K562 (cell line): ENCODE results near the gene LLGL2. TPM values are rescaled to one million over a fixed set of nuclear protein-coding genes. Genes with fewer than 3 reads are reported as not detected.

Experiments
- ATAC-seq: fragments of 200-7000 bp; cut with Tn5 transposase; 3 replicates; pipeline ENCODE4 v1.9.1; 2020; ENCODE audit warnings: moderate library complexity
- BruUV-seq: library from RNA; stranded (reverse); fragments of 400-500 nt; replicated peaks from 2 replicates; lab custom pipeline; 2021; lab: Mats Ljungman, UMichigan
- CTCF ChIA-PET: fragments of 300-600 bp; formaldehyde crosslinking; extraction: SDS; loops from one replicate; lab custom pipeline; 2021; ENCODE audit warnings: low intra/inter-chr PET ratio; lab: Yijun Ruan, JAX
- POLR2A ChIA-PET: fragments of 300-600, 350-650 bp; sonication (Branson Sonifier 250); formaldehyde crosslinking; extraction: SDS; loops from one replicate; lab custom pipeline; 2021; ENCODE audit warnings: antibody characterized with exemption, inconsistent platforms; lab: Yijun Ruan, JAX
- DNase-seq, 4 experiments: peaks; one replicate each; pipeline versions ENCODE4 v3.0.0 to v3.0.0-alpha.2; 2011 to 2018; ENCODE audit warnings: low spot score in 3 of 4, mixed read lengths in 3 of 4; ENCODE audit errors: extremely low read depth in 1 of 4
- FAIRE-seq: peaks from 2 replicates; lab custom pipeline; 2011; peaks lifted over from hg19 to GRCh38; lab: Jason Lieb, UNC
- H2AFZ ChIP-seq: 2 replicates; pipeline ENCODE4 v1.6.0; 2011; ENCODE audit warnings: low read depth, low read length, control low read depth, inconsistent platforms
- H3K27ac ChIP-seq: fragments of 200-600 bp; 3 replicates; pipeline ENCODE4 v1.8.0; 2011; ENCODE audit warnings: low read depth, mild to moderate bottlenecking, control low read depth, inconsistent platforms, low read length, moderate library complexity, mixed read lengths; ENCODE audit errors: extremely low read depth
- H3K27me3 ChIP-seq, 2 experiments: fragments of 300-600 bp in 1 of 2; 2 replicates in 1 of 2; 3 replicates in 1 of 2; pipeline versions ENCODE4 v1.6.0 to v1.8.0; 2011; ENCODE audit warnings: inconsistent platforms in 2 of 2, low read length in 2 of 2, mild to moderate bottlenecking in 1 of 2, mixed read lengths in 1 of 2, moderate library complexity in 1 of 2; ENCODE audit not compliant: control insufficient read depth in 2 of 2, insufficient read depth in 2 of 2
- H3K36me3 ChIP-seq: fragments of 300-600 bp; 3 replicates; pipeline ENCODE4 v1.8.0; 2011; ENCODE audit warnings: mild to moderate bottlenecking, low read length, inconsistent platforms; ENCODE audit not compliant: control insufficient read depth, insufficient read depth
- H3K4me1 ChIP-seq, 2 experiments: fragments of 200-600 bp in 1 of 2; replicated peaks in 1 of 2; 2 replicates in 1 of 2; 3 replicates in 1 of 2; pipeline versions ENCODE4 v1.5.1 to v1.8.0; 2011; ENCODE audit warnings: inconsistent platforms in 2 of 2, low read length in 2 of 2, mild to moderate bottlenecking in 1 of 2, mixed read lengths in 1 of 2, moderate library complexity in 1 of 2; ENCODE audit not compliant: control insufficient read depth in 2 of 2, insufficient read depth in 2 of 2
- H3K4me2 ChIP-seq: 2 replicates; pipeline ENCODE4 v1.6.1; 2011; ENCODE audit warnings: low read length, control low read depth, inconsistent platforms, mixed read lengths; ENCODE audit not compliant: insufficient read depth
- H3K4me3 ChIP-seq: fragments of 200-600 bp; sonication (generic), shearing (Covaris generic); 2 replicates; pipeline ENCODE4 v1.5.1; 2016; ENCODE audit warnings: control low read depth, inconsistent platforms
- H3K79me2 ChIP-seq: fragments of 200-600 bp; 3 replicates; pipeline ENCODE4 v1.8.0; 2011; ENCODE audit warnings: low read length, inconsistent platforms; ENCODE audit not compliant: control insufficient read depth, insufficient read depth
- H3K9ac ChIP-seq, 2 experiments: 2 replicates each; pipeline versions ENCODE4 v1.6.0 to v1.6.1; 2011; ENCODE audit warnings: low read depth in 2 of 2, low read length in 2 of 2, control low read depth in 1 of 2, inconsistent platforms in 1 of 2, mild to moderate bottlenecking in 1 of 2, mixed read lengths in 1 of 2; ENCODE audit not compliant: insufficient read depth in 1 of 2
- H3K9me1 ChIP-seq: one replicate; pipeline ENCODE4 v1.6.0; 2011; ENCODE audit warnings: inconsistent platforms, mild to moderate bottlenecking, low read length, moderate library complexity; ENCODE audit not compliant: control insufficient read depth, insufficient read depth
- H3K9me3 ChIP-seq: replicated peaks from 2 replicates; pipeline ENCODE4 v1.5.1; 2011; ENCODE audit warnings: low read depth, low read length, inconsistent platforms; ENCODE audit not compliant: control insufficient read depth, insufficient read depth
- H4K20me1 ChIP-seq: replicated peaks from 2 replicates; pipeline ENCODE4 v1.6.1; 2011; ENCODE audit warnings: low read length, inconsistent platforms, mixed read lengths; ENCODE audit not compliant: control insufficient read depth, insufficient read depth
- CEBPG ChIP-seq, 3 experiments: fragments of 200-800 bp in 1 of 3; sonication (Bioruptor generic) in 1 of 3; sonication (generic) in 1 of 3; formaldehyde crosslinking in 1 of 3; IDR thresholded peaks in 2 of 3; conservative IDR thresholded peaks in 1 of 3; 2 replicates each; pipeline versions ENCODE4 v1.6.1 to v1.8.0; 2016 to 2022; ENCODE audit warnings: missing compliant biosample characterization in 2 of 3, missing genetic modification characterization in 2 of 3, mild to moderate bottlenecking in 1 of 3, missing genetic modification reagents in 1 of 3
- HNRNPL ChIP-seq: fragments of 200-400 bp; formaldehyde crosslinking; IDR thresholded peaks from 2 replicates; pipeline ENCODE4 v1.6.1; 2017; ENCODE audit warnings: low read depth, mild to moderate bottlenecking, low read length
- KDM2B ChIP-seq: fragments of 250-450 bp; sonication (Bioruptor Pico); IDR thresholded peaks from 2 replicates; pipeline ENCODE4 v1.8.0; 2021; ENCODE audit warnings: mild to moderate bottlenecking, moderate library complexity
- L3MBTL2 ChIP-seq: fragments of 450-650 bp; IDR thresholded peaks from 2 replicates; pipeline ENCODE4 v1.6.1; 2016; ENCODE audit warnings: mild to moderate bottlenecking, moderate library complexity
- NONO ChIP-seq, 2 experiments: fragments of 200-400 bp in 1 of 2; fragments of 450-650 bp in 1 of 2; formaldehyde crosslinking in 1 of 2; IDR thresholded peaks; 2 replicates each; pipeline ENCODE4 v1.6.1; 2017; ENCODE audit warnings: low read depth in 2 of 2, mild to moderate bottlenecking in 2 of 2, moderate library complexity in 2 of 2, low read length in 1 of 2
- YY1 ChIP-seq, 3 experiments: IDR thresholded peaks; 2 replicates each; pipeline ENCODE4 v1.6.1; 2011; ENCODE audit warnings: low read length in 2 of 3, mild to moderate bottlenecking in 2 of 3, moderate library complexity in 2 of 3, borderline replicate concordance in 1 of 3, control low read depth in 1 of 3, low read depth in 1 of 3; ENCODE audit not compliant: insufficient read depth in 3 of 3, insufficient replicate concordance in 2 of 3, control insufficient read depth in 1 of 3, insufficient read length in 1 of 3; ENCODE audit errors: extremely low read depth in 1 of 3
- ZNF274 ChIP-seq: IDR thresholded peaks from 2 replicates; pipeline ENCODE4 v1.6.1; 2011; ENCODE audit warnings: low read depth, mild to moderate bottlenecking, low read length, moderate library complexity, borderline replicate concordance
- WGBS: fragments of 100-300 bp; shearing (Covaris generic); methylation state at CpG from one replicate; pipeline ENCODE4 v1.1.6; 2016; ENCODE audit warnings: low coverage, mixed read lengths; ENCODE audit not compliant: insufficient coverage; ENCODE audit errors: missing lambda C conversion rate; 5-methylcytosine and 5-hydroxymethylcytosine counted together
- in situ Hi-C: fragments of 300-500 bp; cut with MboI; formaldehyde crosslinking; loops from 4 replicates; pipeline ENCODE4 v1.15.0; 2018; ENCODE audit warnings: inconsistent platforms, mixed read lengths
- intact Hi-C: fragments of 100-400 bp; cut with micrococcal nuclease; formaldehyde crosslinking; loops from 2 replicates; pipeline ENCODE4 v1.14.2; 2022
- polyA plus RNA-seq, 8 experiments: library from polyadenylated mRNA; depleted of rRNA in 4 of 8; stranded (reverse) in 5 of 8; unstranded in 3 of 8; fragments of >200 nt; fragmentation: Nextera tagmentation in 2 of 8; fragmentation: Illumina TruSeq in 1 of 8; extraction: Ambion mirVana in 2 of 8; extraction: Trizol in 1 of 8; gene quantifications; 2 replicates each; pipeline versions ENCODE4 v1.2.1 to v1.2.3, GENCODE V29; 2011 to 2014; ENCODE audit warnings: inconsistent platforms in 1 of 8, missing spikeins in 1 of 8
- total RNA-seq, 7 experiments: library from RNA; depleted of rRNA in 6 of 7; stranded (reverse); fragments of >200 nt in 6 of 7; fragmentation: Illumina TruSeq in 2 of 7; extraction: Trizol in 2 of 7; gene quantifications; 2 replicates each; pipeline versions ENCODE4 v1.2.1 to v1.2.3, GENCODE V29; 2011 to 2021; ENCODE audit warnings: low replicate concordance in 1 of 7
- TF ChIP-seq, protein P1 (sequence below): fragments of 450-650 bp; IDR thresholded peaks from 2 replicates; pipeline ENCODE4 v1.6.1; 2018; ENCODE audit not compliant: partially characterized antibody
- TF ChIP-seq, protein P2 (sequence below), 3 experiments: fragments of 200-800 bp in 1 of 3; fragments of 250-450 bp in 1 of 3; fragments of 450-650 bp in 1 of 3; sonication (Bioruptor Pico) in 1 of 3; sonication (Bioruptor generic) in 1 of 3; formaldehyde crosslinking in 1 of 3; IDR thresholded peaks; 2 replicates each; pipeline versions ENCODE4 v1.6.1 to v1.8.0; 2016 to 2022; ENCODE audit warnings: mild to moderate bottlenecking in 2 of 3, missing genetic modification characterization in 2 of 3, missing compliant biosample characterization in 1 of 3, moderate library complexity in 1 of 3

The LLGL2 gene
- total and polyA plus RNA-seq, 9 of the 15 experiments (the other 6 are each of a cell fraction or from before 2014, with no cell fraction given): 0.32 to 24.4 (median 10.2) TPM

DNA sequence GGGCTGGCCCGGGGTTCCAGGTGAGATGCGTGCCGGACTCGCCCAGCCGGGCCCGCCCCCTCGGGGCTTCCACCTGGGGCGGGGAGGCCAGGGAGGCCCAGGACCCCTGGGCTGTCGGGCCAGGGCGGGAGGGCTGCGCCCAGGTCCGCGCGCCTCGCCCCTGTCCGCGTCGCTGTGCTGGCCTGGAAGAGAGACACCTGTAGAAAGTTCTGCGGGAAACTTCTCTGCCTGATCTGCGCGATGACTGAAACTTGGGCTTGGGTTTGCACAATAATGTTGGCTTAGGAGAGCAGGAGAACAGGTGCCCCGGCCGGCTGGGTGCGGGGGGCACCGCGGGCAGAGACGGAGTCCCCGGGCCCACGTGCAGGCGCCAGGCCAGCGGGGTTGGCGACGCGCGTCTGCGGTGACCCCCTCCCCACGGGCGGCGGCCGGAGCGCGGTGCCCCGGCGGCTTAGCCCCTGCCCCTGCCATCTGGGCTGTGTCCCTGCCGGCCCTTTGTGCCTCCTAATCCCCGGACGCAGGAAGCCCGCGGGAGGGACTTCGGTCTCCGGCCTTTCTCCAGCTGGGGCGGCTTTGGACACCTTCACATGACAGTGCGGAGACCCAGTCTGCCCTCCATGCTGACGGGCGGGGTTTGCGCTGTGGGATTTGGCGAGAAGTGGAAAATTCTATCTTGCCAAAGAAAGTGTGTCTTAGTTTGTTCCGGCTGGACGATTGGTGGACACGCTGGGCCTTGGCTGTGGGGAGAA lies 483 bp downstream of the LLGL2 start:
- Histone ChIP-seq H4K20me1 (no peaks in the 10 kb centered on the region; the same call in 1 of the 2 replicates), H3K79me2 (peaks cover 8% of the 10 kb centered on the region; the same call in 1 of the 3 replicates), H3K4me2 (peak overlapping the region; percentile 74), H3K9me3 (no peaks in the 10 kb centered on the region), H3K36me3 (peaks cover 32% of the 10 kb centered on the region), H3K27me3 (no peaks in the 10 kb centered on the region), H2AFZ (peak overlapping the region; percentile 57), H3K4me1 (peaks cover 12 to 35% of the 10 kb centered on the region in 2 experiments), H3K9me1 (no peaks in the 10 kb centered on the region), H3K4me3 (peak overlapping the region; percentile 94), H3K27ac (peak overlapping the region; percentile 48; the same call in 1 of the 3 replicates), H3K9ac (peak overlapping the region; percentile 37 to 97; a peak in 3 of 4 replicates)
- CTCF ChIA-PET: interaction anchor here (2.3 kb wide), 1 partner anchor 10 kb away, joined by 9 read pairs; the partner anchor contains the start of genes CASKIN2 and TSEN54
- DNase-seq: peak in 2 of 4 experiments; percentile 30 to 33
- WGBS: 2% methylated on average over 36 of the region's 60 CpGs
- peak; percentile 42 for ATAC-seq
- BruUV-seq: no TSS peak
- no peak for FAIRE-seq
- intact Hi-C loops: loop anchor here (10.0 kb wide), 1 partner anchor 241 kb away; the partner anchor contains the start of gene SLC25A19
- in situ Hi-C loops: no loop called here
- POLR2A ChIA-PET: interaction anchor here (0.5 to 1.9 kb wide), 10 partner anchors 8 to 295 kb away, joined by 3 to 6 read pairs (median 4); partner anchors contain the start of gene TSEN54
- TF ChIP-seq, protein P1, sequence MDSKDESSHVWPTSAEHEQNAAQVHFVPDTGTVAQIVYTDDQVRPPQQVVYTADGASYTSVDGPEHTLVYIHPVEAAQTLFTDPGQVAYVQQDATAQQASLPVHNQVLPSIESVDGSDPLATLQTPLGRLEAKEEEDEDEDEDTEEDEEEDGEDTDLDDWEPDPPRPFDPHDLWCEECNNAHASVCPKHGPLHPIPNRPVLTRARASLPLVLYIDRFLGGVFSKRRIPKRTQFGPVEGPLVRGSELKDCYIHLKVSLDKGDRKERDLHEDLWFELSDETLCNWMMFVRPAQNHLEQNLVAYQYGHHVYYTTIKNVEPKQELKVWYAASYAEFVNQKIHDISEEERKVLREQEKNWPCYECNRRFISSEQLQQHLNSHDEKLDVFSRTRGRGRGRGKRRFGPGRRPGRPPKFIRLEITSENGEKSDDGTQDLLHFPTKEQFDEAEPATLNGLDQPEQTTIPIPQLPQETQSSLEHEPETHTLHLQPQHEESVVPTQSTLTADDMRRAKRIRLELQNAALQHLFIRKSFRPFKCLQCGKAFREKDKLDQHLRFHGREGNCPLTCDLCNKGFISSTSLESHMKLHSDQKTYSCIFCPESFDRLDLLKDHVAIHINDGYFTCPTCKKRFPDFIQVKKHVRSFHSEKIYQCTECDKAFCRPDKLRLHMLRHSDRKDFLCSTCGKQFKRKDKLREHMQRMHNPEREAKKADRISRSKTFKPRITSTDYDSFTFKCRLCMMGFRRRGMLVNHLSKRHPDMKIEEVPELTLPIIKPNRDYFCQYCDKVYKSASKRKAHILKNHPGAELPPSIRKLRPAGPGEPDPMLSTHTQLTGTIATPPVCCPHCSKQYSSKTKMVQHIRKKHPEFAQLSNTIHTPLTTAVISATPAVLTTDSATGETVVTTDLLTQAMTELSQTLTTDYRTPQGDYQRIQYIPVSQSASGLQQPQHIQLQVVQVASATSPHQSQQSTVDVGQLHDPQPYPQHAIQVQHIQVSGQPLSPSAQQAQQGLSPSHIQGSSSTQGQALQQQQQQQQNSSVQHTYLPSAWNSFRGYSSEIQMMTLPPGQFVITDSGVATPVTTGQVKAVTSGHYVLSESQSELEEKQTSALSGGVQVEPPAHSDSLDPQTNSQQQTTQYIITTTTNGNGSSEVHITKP: no peak
- peak; percentile 86; the same call in 1 of the 2 replicates for TF ChIP-seq HNRNPL
- TF ChIP-seq ZNF274: no peak
- TF ChIP-seq CEBPG (CRISPR knock-in tag; IDR thresholded peaks at IDR 0.05): no peak
- peak in 1 of 2 experiments; percentile 60; a peak in 1 of 4 replicates for TF ChIP-seq CEBPG (tag; conservative IDR thresholded peaks at IDR 0.05 in 1 of 2, IDR thresholded peaks at IDR 0.05 in 1 of 2)
- TF ChIP-seq, protein P2, sequence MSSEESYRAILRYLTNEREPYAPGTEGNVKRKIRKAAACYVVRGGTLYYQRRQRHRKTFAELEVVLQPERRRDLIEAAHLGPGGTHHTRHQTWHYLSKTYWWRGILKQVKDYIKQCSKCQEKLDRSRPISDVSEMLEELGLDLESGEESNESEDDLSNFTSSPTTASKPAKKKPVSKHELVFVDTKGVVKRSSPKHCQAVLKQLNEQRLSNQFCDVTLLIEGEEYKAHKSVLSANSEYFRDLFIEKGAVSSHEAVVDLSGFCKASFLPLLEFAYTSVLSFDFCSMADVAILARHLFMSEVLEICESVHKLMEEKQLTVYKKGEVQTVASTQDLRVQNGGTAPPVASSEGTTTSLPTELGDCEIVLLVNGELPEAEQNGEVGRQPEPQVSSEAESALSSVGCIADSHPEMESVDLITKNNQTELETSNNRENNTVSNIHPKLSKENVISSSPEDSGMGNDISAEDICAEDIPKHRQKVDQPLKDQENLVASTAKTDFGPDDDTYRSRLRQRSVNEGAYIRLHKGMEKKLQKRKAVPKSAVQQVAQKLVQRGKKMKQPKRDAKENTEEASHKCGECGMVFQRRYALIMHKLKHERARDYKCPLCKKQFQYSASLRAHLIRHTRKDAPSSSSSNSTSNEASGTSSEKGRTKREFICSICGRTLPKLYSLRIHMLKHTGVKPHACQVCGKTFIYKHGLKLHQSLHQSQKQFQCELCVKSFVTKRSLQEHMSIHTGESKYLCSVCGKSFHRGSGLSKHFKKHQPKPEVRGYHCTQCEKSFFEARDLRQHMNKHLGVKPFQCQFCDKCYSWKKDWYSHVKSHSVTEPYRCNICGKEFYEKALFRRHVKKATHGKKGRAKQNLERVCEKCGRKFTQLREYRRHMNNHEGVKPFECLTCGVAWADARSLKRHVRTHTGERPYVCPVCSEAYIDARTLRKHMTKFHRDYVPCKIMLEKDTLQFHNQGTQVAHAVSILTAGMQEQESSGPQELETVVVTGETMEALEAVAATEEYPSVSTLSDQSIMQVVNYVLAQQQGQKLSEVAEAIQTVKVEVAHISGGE (CRISPR knock-in tag; IDR thresholded peaks at IDR 0.05): 0 out of 6 replicates have a peak, but pooled peaks of 1 of the 3 experiments have one; percentile 7
- peak; percentile 75 for TF ChIP-seq L3MBTL2
- peak in 1 of 3 experiments; percentile 19 for TF ChIP-seq YY1 (IDR thresholded peaks at IDR 0.05; ENCODE audit: borderline replicate concordance in 1 of 3, control insufficient read depth in 1 of 3, extremely low read depth in 1 of 3, insufficient read depth in 3 of 3, insufficient read length in 1 of 3, insufficient replicate concordance in 2 of 3, low read depth in 1 of 3, low read length in 2 of 3)
- 0 out of 2 replicates have a peak, but pooled peaks have one; percentile 47 for TF ChIP-seq KDM2B
- peak in 1 of 2 experiments; percentile 58; a peak in 1 of 4 replicates for TF ChIP-seq NONO (IDR thresholded peaks at IDR 0.05; ENCODE audit: low read depth in 2 of 2, low read length in 1 of 2)
